ENCODE results near the gene KLF13.

DNA sequence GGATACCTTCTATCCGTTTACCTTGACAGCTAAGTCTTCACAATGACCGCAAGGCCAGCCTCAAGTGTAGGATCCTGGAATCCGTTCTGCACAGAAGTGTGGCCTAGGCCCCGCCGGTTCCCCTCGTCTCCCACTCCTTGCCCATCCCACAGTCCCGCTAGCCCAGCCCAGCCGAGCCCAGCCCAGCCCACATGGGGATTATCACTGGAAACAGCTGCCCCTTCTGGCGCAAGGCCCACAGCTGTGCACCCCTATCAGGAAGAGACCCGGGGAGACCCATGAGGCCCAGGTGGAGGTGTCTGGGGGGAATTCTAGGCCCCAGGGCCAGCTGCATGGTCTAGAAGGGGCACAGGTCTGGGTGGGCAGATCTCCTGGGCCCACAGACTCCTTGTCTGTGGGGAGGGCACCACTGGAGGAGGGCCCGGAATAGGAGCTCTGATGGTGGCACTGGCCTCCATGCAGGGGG lies 27.9 kb upstream of the KLF13 start:
- TF ChIP-seq POLR2A (IDR thresholded peaks at IDR 0.05) = no peak
- TF ChIP-seq, protein P1, sequence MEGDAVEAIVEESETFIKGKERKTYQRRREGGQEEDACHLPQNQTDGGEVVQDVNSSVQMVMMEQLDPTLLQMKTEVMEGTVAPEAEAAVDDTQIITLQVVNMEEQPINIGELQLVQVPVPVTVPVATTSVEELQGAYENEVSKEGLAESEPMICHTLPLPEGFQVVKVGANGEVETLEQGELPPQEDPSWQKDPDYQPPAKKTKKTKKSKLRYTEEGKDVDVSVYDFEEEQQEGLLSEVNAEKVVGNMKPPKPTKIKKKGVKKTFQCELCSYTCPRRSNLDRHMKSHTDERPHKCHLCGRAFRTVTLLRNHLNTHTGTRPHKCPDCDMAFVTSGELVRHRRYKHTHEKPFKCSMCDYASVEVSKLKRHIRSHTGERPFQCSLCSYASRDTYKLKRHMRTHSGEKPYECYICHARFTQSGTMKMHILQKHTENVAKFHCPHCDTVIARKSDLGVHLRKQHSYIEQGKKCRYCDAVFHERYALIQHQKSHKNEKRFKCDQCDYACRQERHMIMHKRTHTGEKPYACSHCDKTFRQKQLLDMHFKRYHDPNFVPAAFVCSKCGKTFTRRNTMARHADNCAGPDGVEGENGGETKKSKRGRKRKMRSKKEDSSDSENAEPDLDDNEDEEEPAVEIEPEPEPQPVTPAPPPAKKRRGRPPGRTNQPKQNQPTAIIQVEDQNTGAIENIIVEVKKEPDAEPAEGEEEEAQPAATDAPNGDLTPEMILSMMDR (IDR thresholded peaks at IDR 0.05) = no peak
